ENCODE measurements around the gene KIF6. TPM values are rescaled to one million over a fixed set of nuclear protein-coding genes. Genes with fewer than 3 reads are reported as not detected.

KIF6 gene
- total RNA-seq, 2 experiments from 2014 or later, result 0.31 TPM; not detected in 1

- POLR2A ChIA-PET, result no interaction called here
- no peak overlapping the region for H3K4me3 Mint-ChIP-seq
- CTCF ChIA-PET, result no interaction called here
- H3K27ac Mint-ChIP-seq, result no peak overlapping the region
- DNase-seq, result no peak
- H3K27me3 Mint-ChIP-seq, result peaks cover 5% of the 10 kb centered on the region
- peaks cover 5% of the 10 kb centered on the region for H3K9me3 Mint-ChIP-seq
- intact Hi-C loops (cut with micrococcal nuclease), result no loop called here
- no peaks in the 10 kb centered on the region for H3K36me3 Mint-ChIP-seq
- H3K4me1 Mint-ChIP-seq (ENCODE audit: low read depth), result no peaks in the 10 kb centered on the region
Observed at GRCh38 chr6:39432330-39433025, 292.7 kb downstream of the KIF6 start.

DNA sequence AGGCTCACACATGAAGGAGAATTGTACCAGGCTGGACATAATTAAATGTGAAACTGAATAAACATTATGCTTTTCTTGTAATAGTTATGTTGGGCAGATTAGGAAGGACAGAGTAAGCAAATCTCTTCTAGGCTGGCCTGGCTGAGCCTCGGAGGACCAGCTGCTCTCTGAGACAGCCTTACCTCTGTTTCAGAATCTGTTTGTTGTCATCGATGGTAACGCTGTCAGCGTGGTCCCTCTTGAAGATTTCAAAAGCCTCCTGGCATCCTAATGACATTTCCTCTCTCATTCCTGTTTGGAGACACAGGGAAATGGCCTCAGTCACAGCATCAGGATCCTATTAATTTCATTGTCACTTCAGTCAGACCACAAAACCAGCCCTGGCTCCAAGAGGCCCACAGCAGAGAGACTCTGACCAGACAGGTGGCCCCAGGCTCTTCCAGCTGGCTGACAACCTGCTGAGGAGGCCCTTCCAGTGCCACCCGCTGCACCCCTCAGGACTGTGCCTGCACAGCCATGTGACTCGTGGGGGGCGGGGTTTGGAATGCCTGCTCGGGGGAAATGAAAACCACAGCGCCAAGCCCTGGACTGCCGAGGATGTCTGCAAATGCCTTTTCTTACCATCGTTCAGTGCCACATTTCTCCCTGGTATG is 294.2 kb downstream of the KIF6 start:
- intact Hi-C loops (cut with micrococcal nuclease), result no loop called here

GRCh38 chr6:39430446-39430845 is 294.8 kb downstream of the KIF6 start:
- intact Hi-C loops (cut with micrococcal nuclease), result no loop called here
- H3K4me3 Mint-ChIP-seq, result no peak overlapping the region
- peaks cover 3% of the 10 kb centered on the region for H3K27me3 Mint-ChIP-seq
- POLR2A ChIA-PET, result no interaction called here
- CTCF ChIA-PET, result no interaction called here
- no peak overlapping the region for H3K27ac Mint-ChIP-seq
- DNase-seq, result no peak
- H3K4me1 Mint-ChIP-seq (ENCODE audit: low read depth), result no peaks in the 10 kb centered on the region
- H3K9me3 Mint-ChIP-seq, result no peaks in the 10 kb centered on the region
- H3K36me3 Mint-ChIP-seq, result no peaks in the 10 kb centered on the region

More for the DNA sequence above, 294.2 kb downstream of the KIF6 start:
- Mint-ChIP-seq H3K36me3 (no peaks in the 10 kb centered on the region), H3K27ac (no peak overlapping the region), H3K4me3 (no peak overlapping the region), H3K9me3 (no peaks in the 10 kb centered on the region), H3K27me3 (peaks cover 3% of the 10 kb centered on the region), H3K4me1 (ENCODE audit: low read depth) (no peaks in the 10 kb centered on the region)
- POLR2A ChIA-PET, result no interaction called here
- CTCF ChIA-PET, result no interaction called here
- DNase-seq, result peak; percentile 14

GRCh38 chr6:39428816-39429215 is 296.4 kb downstream of the KIF6 start:
- ChIA-PET CTCF (no interaction called here), POLR2A (no interaction called here)
- no peak for DNase-seq
- no peak overlapping the region for H3K4me3 Mint-ChIP-seq
- H3K36me3 Mint-ChIP-seq, result no peaks in the 10 kb centered on the region
- peaks cover 3% of the 10 kb centered on the region for H3K27me3 Mint-ChIP-seq
- no peaks in the 10 kb centered on the region for H3K9me3 Mint-ChIP-seq
- intact Hi-C loops (cut with micrococcal nuclease), result no loop called here
- H3K27ac Mint-ChIP-seq, result no peak overlapping the region
- no peaks in the 10 kb centered on the region for H3K4me1 Mint-ChIP-seq (ENCODE audit: low read depth)

DNA sequence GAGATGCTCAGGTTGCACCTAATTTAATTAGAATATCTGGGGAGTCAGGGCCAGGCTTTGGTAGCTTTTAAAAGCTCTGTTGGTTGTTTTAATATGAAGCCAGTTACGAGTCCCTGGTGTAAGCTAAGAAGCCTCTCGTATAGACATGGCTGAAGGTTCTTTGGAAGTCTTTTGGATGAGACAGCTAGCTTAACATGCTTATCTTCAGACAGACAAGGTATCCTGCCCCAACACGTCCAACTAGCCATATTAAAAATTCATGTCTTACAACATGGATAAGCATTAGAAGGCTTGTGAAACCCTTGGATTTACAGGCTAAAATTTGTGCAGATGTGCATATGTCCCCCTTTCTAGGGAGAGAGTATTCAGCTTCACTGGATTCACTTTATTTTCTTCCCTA is 297.1 kb downstream of the KIF6 start:
- Mint-ChIP-seq H3K9me3 (no peaks in the 10 kb centered on the region), H3K4me3 (no peak overlapping the region), H3K27me3 (peaks cover 3% of the 10 kb centered on the region), H3K27ac (no peak overlapping the region), H3K36me3 (no peaks in the 10 kb centered on the region), H3K4me1 (ENCODE audit: low read depth) (no peaks in the 10 kb centered on the region)
- ChIA-PET CTCF (no interaction called here), POLR2A (no interaction called here)
- DNase-seq, result no peak
- intact Hi-C loops (cut with micrococcal nuclease), result no loop called here

- H3K27ac Mint-ChIP-seq, result no peak overlapping the region
- peaks cover 3% of the 10 kb centered on the region for H3K27me3 Mint-ChIP-seq
- POLR2A ChIA-PET, result no interaction called here
- no peak overlapping the region for H3K4me3 Mint-ChIP-seq
- CTCF ChIA-PET, result no interaction called here
- H3K36me3 Mint-ChIP-seq, result no peaks in the 10 kb centered on the region
- no peaks in the 10 kb centered on the region for H3K9me3 Mint-ChIP-seq
- no peak for DNase-seq
- intact Hi-C loops (cut with micrococcal nuclease), result no loop called here
- no peaks in the 10 kb centered on the region for H3K4me1 Mint-ChIP-seq (ENCODE audit: low read depth)
Observed at GRCh38 chr6:39426073-39426456, 299.1 kb downstream of the KIF6 start.

- no peak for DNase-seq
- no peaks in the 10 kb centered on the region for H3K36me3 Mint-ChIP-seq
Observed at GRCh38 chr6:39425346-39426072, 299.7 kb downstream of the KIF6 start.

DNA sequence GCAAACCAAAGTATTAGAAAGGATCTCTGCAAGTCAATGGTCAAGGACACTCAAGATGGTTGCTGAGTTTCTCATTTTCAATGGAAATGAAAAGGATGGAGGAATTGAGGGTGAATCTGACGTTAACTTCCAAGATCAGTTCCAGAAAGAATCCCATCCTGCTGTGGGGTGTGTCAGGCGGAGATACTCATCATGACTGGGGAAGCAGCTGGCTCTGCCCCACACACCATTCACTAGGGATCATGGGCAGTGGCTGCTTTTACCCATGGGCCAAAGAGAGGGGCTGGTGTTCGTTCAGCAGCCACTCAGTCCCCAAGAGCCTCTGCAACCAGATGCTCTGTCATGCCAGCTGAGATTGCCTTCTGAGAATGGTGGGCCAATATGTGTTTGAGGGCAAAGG is 300.4 kb downstream of the KIF6 start:
- H3K27ac Mint-ChIP-seq, result no peak overlapping the region
- ChIA-PET CTCF (no interaction called here), POLR2A (interaction anchor here (0.7 kb wide), 1 partner anchor 245 kb away, joined by 4 read pairs; no protein-coding TSS in a partner anchor)
- intact Hi-C loops (cut with micrococcal nuclease), result no loop called here
- no peak overlapping the region for H3K4me3 Mint-ChIP-seq
- no peak for DNase-seq
- no peaks in the 10 kb centered on the region for H3K9me3 Mint-ChIP-seq
- no peaks in the 10 kb centered on the region for H3K36me3 Mint-ChIP-seq
- H3K4me1 Mint-ChIP-seq (ENCODE audit: low read depth), result no peaks in the 10 kb centered on the region
- peaks cover under 1% of the 10 kb centered on the region for H3K27me3 Mint-ChIP-seq

More at GRCh38 chr6:39425346-39426072, 299.7 kb downstream of the KIF6 start:
- Mint-ChIP-seq H3K27me3 (peaks cover 3% of the 10 kb centered on the region), H3K9me3 (no peaks in the 10 kb centered on the region), H3K4me1 (ENCODE audit: low read depth) (no peaks in the 10 kb centered on the region), H3K27ac (no peak overlapping the region), H3K4me3 (no peak overlapping the region)
- ChIA-PET POLR2A (interaction anchor here (0.7 kb wide), 1 partner anchor 244 kb away, joined by 4 read pairs; no protein-coding TSS in a partner anchor), CTCF (no interaction called here)
- intact Hi-C loops (cut with micrococcal nuclease), result no loop called here

GRCh38 chr6:39422238-39422637 is 303.0 kb downstream of the KIF6 start:
- POLR2A ChIA-PET, result no interaction called here
- CTCF ChIA-PET, result no interaction called here
- no peak for DNase-seq
- no peaks in the 10 kb centered on the region for H3K36me3 Mint-ChIP-seq
- H3K27me3 Mint-ChIP-seq, result no peaks in the 10 kb centered on the region
- H3K4me1 Mint-ChIP-seq (ENCODE audit: low read depth), result no peaks in the 10 kb centered on the region
- intact Hi-C loops (cut with micrococcal nuclease), result no loop called here
- H3K9me3 Mint-ChIP-seq, result no peaks in the 10 kb centered on the region
- no peak overlapping the region for H3K27ac Mint-ChIP-seq
- H3K4me3 Mint-ChIP-seq, result no peak overlapping the region

DNA sequence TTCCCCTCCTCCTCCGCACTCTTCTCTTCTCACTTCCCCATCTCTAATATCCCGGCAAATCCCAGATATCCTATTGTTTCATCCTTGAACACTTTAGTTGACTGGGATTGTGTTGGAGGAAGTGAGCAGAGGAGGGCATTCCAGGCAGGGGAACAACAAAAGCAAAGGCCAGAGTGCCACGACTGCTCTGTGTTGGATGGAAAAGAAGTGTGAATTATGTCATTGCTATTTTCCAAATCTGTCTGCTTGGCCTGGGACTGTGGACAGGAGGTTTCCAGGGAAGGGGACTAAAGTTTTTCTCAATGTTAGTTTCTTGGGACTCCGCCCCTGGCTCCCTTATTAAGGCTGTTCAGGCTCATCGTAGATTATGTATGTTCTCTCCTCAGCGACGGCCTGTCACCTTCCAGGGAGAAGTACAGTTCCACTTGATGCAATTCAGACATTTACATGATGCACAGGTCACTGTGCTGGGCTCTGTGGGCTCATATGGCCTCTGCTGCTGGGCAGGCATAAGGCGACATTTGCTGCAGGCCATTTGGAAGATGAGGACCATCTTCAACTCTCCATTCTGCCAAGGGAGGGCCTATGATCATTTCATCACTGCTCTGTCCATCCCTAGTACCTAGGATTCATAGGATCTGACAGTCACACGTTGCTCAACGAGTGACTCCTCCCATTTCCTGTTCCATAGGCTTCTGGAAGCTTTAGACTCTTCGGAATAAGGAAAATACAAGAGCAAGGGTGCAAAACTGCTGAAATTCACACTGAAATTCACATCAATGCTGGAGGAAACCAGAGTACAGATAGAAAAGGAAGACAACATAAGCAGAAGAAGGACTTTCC is 303.6 kb downstream of the KIF6 start:
- no peaks in the 10 kb centered on the region for H3K9me3 Mint-ChIP-seq

GRCh38 chr6:39420300-39421265 is 304.6 kb downstream of the KIF6 start:
- Mint-ChIP-seq H3K27ac (no peak overlapping the region), H3K36me3 (no peaks in the 10 kb centered on the region), H3K9me3 (no peaks in the 10 kb centered on the region), H3K4me3 (no peak overlapping the region), H3K4me1 (ENCODE audit: low read depth) (no peaks in the 10 kb centered on the region), H3K27me3 (peaks cover 3% of the 10 kb centered on the region)
- intact Hi-C loops (cut with micrococcal nuclease), result no loop called here
- DNase-seq, result no peak
- CTCF ChIA-PET, result no interaction called here
- POLR2A ChIA-PET, result no interaction called here

More for the DNA sequence above, 303.6 kb downstream of the KIF6 start:
- H3K27me3 Mint-ChIP-seq, result no peaks in the 10 kb centered on the region
- no peaks in the 10 kb centered on the region for H3K36me3 Mint-ChIP-seq
- POLR2A ChIA-PET, result no interaction called here
- intact Hi-C loops (cut with micrococcal nuclease), result no loop called here
- no peak for DNase-seq
- CTCF ChIA-PET, result no interaction called here
- no peak overlapping the region for H3K4me3 Mint-ChIP-seq
- no peaks in the 10 kb centered on the region for H3K4me1 Mint-ChIP-seq (ENCODE audit: low read depth)
- H3K27ac Mint-ChIP-seq, result no peak overlapping the region
